T-helper 2 cell treated with Interferon-gamma antibody and Interleukin-4, amounts not matched to agents 5 μg/mL and 100 μg/mL, for 36 hours (primary cell): ENCODE measurements around the gene PRAMEF26.
"Not testable (repeated sequence)": the region's sequence is repeated elsewhere in the genome, so short reads cannot be mapped to it uniquely, and the experiment has no call there.

Experiments
- DNase-seq: peaks from one replicate; pipeline ENCODE4 v3.0.0; 2021; ENCODE audit warnings: low spot score
- H3K27ac Mint-ChIP-seq: one replicate; pipeline ENCODE4 v1.8.0; 2021; ENCODE audit warnings: mild to moderate bottlenecking, mixed read lengths
- H3K27me3 Mint-ChIP-seq: one replicate; pipeline ENCODE4 v1.8.0; 2021; ENCODE audit warnings: low read depth, mixed read lengths
- H3K36me3 Mint-ChIP-seq: one replicate; pipeline ENCODE4 v1.8.0; 2021; ENCODE audit warnings: low read depth, mixed read lengths
- H3K4me1 Mint-ChIP-seq: one replicate; pipeline ENCODE4 v1.8.0; 2021; ENCODE audit warnings: low read depth, mixed read lengths
- H3K4me3 Mint-ChIP-seq: one replicate; pipeline ENCODE4 v1.8.0; 2022; ENCODE audit warnings: mild to moderate bottlenecking, moderate library complexity, mixed read lengths
- H3K9me3 Mint-ChIP-seq: one replicate; pipeline ENCODE4 v1.8.0; 2021; ENCODE audit warnings: mixed read lengths

PRAMEF26 gene

GRCh38 chr1:13155909-13156308 lies at the start of gene PRAMEF26:
Gene PRAMEF26 (minus strand): TSS chr1:13156009. CDS start chr1:13153095, 2,914 bp downstream.
- not testable (repeated sequence) for H3K4me1 Mint-ChIP-seq, H3K4me3 Mint-ChIP-seq, H3K36me3 Mint-ChIP-seq, H3K9me3 Mint-ChIP-seq, H3K27me3 Mint-ChIP-seq, DNase-seq, H3K27ac Mint-ChIP-seq

GRCh38 chr1:13201309-13201708 lies 45.5 kb upstream of the PRAMEF26 start, which contains the start of gene PRAMEF13:
Gene PRAMEF13 (minus strand): TSS chr1:13201409. CDS start chr1:13199589, 1,820 bp downstream.
- not testable (repeated sequence) for H3K27me3 Mint-ChIP-seq, H3K9me3 Mint-ChIP-seq, H3K27ac Mint-ChIP-seq, H3K4me1 Mint-ChIP-seq, DNase-seq, H3K36me3 Mint-ChIP-seq, H3K4me3 Mint-ChIP-seq

GRCh38 chr1:13171548-13171947 lies 15.7 kb upstream of the PRAMEF26 start, which contains the start of gene PRAMEF9:
Gene PRAMEF9 (plus strand): TSS chr1:13171848. CDS start chr1:13175281, 3,433 bp downstream.
- H3K36me3 Mint-ChIP-seq, H3K4me1 Mint-ChIP-seq, DNase-seq: not testable (repeated sequence)

GRCh38 chr1:13165531-13165930 lies 9.7 kb upstream of the PRAMEF26 start, which contains the start of gene HNRNPCL4:
Gene HNRNPCL4 (minus strand): TSS chr1:13165631. CDS start chr1:13165467, 164 bp downstream.
- H3K27ac Mint-ChIP-seq, DNase-seq, H3K9me3 Mint-ChIP-seq, H3K27me3 Mint-ChIP-seq, H3K4me3 Mint-ChIP-seq, H3K36me3 Mint-ChIP-seq, H3K4me1 Mint-ChIP-seq: not testable (repeated sequence)

More at GRCh38 chr1:13171548-13171947, 15.7 kb upstream of the PRAMEF26 start, which contains the start of gene PRAMEF9:
- H3K4me3 Mint-ChIP-seq, H3K27ac Mint-ChIP-seq, H3K9me3 Mint-ChIP-seq, H3K27me3 Mint-ChIP-seq: not testable (repeated sequence)

- H3K36me3 Mint-ChIP-seq, H3K27me3 Mint-ChIP-seq, H3K4me3 Mint-ChIP-seq, H3K27ac Mint-ChIP-seq, H3K9me3 Mint-ChIP-seq, H3K4me1 Mint-ChIP-seq, DNase-seq: not testable (repeated sequence)
Measured at GRCh38 chr1:13116754-13117153, 39.1 kb downstream of the PRAMEF26 start, which contains the start of gene HNRNPCL2. Gene HNRNPCL2 (minus strand): TSS chr1:13116854. CDS start chr1:13116400, 454 bp downstream.
